C1 segment of cervical spinal cord (tissue), 14 donors: ENCODE data around the gene GOLGA6C.
"Not testable (repeated sequence)": the region's sequence is repeated elsewhere in the genome, so short reads cannot be mapped to it uniquely, and the experiment has no call there.

Experiments used
- DNase-seq, 14 donors: peaks; one replicate each; lab custom pipeline; 2025; lab: John Stamatoyannopoulos, UW

Gene GOLGA6C

DNA sequence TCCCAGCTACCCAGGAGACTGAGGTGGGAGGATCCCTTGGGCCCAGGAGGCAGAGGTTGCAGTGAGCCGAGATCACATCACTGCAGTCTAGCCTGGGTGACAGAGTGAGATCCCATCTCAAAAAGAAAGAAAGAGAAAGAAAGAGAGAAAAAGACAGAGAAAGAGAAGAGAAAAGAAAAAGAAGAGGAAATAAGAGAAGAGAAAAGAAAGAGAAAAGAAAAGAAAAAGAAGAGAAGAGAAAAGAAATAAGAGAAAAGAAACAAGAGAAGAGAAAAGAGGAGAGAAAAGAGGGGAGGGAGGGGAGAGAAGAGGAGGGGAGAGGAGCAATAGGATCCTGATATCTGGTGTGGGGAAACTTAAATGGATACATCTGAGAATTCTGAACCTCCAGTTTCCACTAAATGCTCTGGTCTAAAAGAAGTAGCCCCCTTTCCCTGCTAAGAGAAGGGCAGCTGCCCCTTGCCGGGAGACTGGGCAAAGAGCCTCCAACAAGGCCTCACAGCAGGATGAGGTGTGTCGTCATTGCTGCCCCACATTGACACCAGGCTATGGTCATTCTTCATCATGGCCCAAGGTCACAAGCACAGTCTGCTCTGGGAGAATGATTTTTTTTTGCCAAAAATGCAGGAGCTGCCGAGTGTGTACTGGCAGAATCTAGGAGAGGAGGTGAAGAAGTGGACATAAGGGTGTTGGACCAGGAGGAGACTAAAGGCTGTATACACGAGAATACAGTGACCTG, 56.6 kb downstream of the GOLGA6C start:
- DNase-seq = no peak

DNA sequence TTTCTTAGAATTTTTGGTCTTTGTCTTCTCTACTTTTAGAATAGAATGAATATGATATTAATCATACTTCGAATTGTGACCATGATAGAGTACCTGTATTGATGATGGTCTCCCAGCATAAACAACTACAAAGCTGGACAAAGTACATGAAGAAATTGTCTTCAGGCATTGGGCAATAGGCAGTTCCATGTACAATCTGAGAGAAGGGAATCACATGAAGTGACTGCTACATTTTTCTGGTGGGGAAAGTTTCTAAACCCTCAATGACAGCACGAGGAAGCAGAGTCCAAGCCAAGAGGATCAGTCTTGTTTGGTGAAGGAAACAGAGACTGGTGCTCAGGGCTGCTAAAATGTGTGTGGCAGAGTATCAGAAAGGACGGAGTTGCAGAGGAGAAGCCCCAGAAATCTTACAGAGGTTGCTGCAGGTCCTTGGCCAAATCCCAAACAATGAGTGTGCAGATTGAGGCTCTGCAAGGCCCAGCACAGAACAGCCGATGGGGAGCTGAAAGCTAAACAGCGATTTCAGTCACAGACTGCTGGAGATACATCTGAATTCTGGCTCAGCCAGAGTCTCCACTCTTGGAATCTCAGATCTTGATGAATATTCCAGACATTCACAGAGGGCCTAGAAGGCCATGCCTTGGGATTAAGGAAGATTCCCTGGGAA, 61.2 kb downstream of the GOLGA6C start:
- DNase-seq = not testable (repeated sequence)
